ENCODE data around the gene ELANE.

DNA sequence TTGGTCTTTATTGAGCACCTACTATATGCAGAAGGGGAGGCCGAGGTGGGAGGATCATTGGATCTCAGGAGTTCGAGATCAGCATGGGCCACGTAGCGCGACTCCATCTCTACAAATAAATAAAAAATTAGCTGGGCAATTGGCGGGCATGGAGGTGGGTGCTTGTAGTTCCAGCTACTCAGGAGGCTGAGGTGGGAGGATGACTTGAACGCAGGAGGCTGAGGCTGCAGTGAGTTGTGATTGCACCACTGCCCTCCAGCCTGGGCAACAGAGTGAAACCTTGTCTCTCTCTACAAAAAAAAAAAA, 11.2 kb downstream of the ELANE start:
- TF ChIP-seq, protein P1, sequence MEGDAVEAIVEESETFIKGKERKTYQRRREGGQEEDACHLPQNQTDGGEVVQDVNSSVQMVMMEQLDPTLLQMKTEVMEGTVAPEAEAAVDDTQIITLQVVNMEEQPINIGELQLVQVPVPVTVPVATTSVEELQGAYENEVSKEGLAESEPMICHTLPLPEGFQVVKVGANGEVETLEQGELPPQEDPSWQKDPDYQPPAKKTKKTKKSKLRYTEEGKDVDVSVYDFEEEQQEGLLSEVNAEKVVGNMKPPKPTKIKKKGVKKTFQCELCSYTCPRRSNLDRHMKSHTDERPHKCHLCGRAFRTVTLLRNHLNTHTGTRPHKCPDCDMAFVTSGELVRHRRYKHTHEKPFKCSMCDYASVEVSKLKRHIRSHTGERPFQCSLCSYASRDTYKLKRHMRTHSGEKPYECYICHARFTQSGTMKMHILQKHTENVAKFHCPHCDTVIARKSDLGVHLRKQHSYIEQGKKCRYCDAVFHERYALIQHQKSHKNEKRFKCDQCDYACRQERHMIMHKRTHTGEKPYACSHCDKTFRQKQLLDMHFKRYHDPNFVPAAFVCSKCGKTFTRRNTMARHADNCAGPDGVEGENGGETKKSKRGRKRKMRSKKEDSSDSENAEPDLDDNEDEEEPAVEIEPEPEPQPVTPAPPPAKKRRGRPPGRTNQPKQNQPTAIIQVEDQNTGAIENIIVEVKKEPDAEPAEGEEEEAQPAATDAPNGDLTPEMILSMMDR (conservative IDR thresholded peaks at IDR 0.05; ENCODE audit: low read length): no peak
- no peak for TF ChIP-seq EZH2phosphoT487 (IDR thresholded peaks at IDR 0.05; ENCODE audit: borderline replicate concordance)
